SK-N-DZ (cell line): ENCODE results near the gene DZIP3.
"Not testable (repeated sequence)": the region's sequence is repeated elsewhere in the genome, so short reads cannot be mapped to it uniquely, and the experiment has no call there.

ENCODE experiments used
- DNase-seq: peaks from one replicate; pipeline ENCODE4 v3.0.0-alpha.2; 2015; ENCODE audit warnings: low spot score

The DZIP3 gene

GRCh38 chr3:108598375-108598774, 8.9 kb downstream of the DZIP3 start:
- DNase-seq, result no peak

GRCh38 chr3:108599677-108600409, 10.3 kb downstream of the DZIP3 start:
- no peak for DNase-seq

- DNase-seq, result peak; percentile 12
These were observed 12.9 kb downstream of the DZIP3 start for GRCh38 chr3:108602249-108602934.

- no peak for DNase-seq
These were observed 13.4 kb downstream of the DZIP3 start for GRCh38 chr3:108602935-108603294.

- DNase-seq, result no peak
These were observed 14.2 kb downstream of the DZIP3 start for GRCh38 chr3:108603691-108604090.

GRCh38 chr3:108605028-108605427, 15.5 kb downstream of the DZIP3 start:
- no peak for DNase-seq

GRCh38 chr3:108605491-108605890, 16.0 kb downstream of the DZIP3 start:
- no peak for DNase-seq

- no peak for DNase-seq
These were observed 19.2 kb downstream of the DZIP3 start for GRCh38 chr3:108608750-108609149.

GRCh38 chr3:108610651-108611050, 21.1 kb downstream of the DZIP3 start:
- DNase-seq, result no peak

- not testable (repeated sequence) for DNase-seq
These were observed 26.6 kb downstream of the DZIP3 start for GRCh38 chr3:108616090-108616489.

- DNase-seq, result no peak
These were observed 30.7 kb downstream of the DZIP3 start for GRCh38 chr3:108620250-108620649.

- DNase-seq, result no peak
These were observed 34.0 kb downstream of the DZIP3 start for GRCh38 chr3:108623504-108623903.

- DNase-seq, result no peak
These were observed 40.5 kb downstream of the DZIP3 start for GRCh38 chr3:108629974-108630373.

- DNase-seq, result no peak
These were observed 53.0 kb downstream of the DZIP3 start for GRCh38 chr3:108642526-108642925.

GRCh38 chr3:108645364-108645763, 55.8 kb downstream of the DZIP3 start:
- DNase-seq, result no peak

GRCh38 chr3:108655664-108656063, 66.1 kb downstream of the DZIP3 start:
- not testable (repeated sequence) for DNase-seq

GRCh38 chr3:108661699-108662098, 72.2 kb downstream of the DZIP3 start:
- no peak for DNase-seq

- peak; percentile 70 for DNase-seq
These were observed 72.7 kb downstream of the DZIP3 start for GRCh38 chr3:108662142-108662738.

- DNase-seq, result no peak
These were observed 74.7 kb downstream of the DZIP3 start for GRCh38 chr3:108664266-108664665.

- no peak for DNase-seq
These were observed 77.8 kb downstream of the DZIP3 start for GRCh38 chr3:108667312-108667711.

- DNase-seq, result no peak
These were observed 79.7 kb downstream of the DZIP3 start for GRCh38 chr3:108669208-108669607.

GRCh38 chr3:108672701-108673100, 83.2 kb downstream of the DZIP3 start:
- DNase-seq, result no peak
